GM08714 (cell line): ENCODE measurements around the gene OGFOD2.

Experiments
- H3K4me3 ChIP-seq: fragments of 200-500 bp; sonication (Bioruptor generic); 2 replicates; pipeline ENCODE4 v1.5.1; 2014; ENCODE audit warnings: mild to moderate bottlenecking, low read length, inconsistent platforms
- ZNF274 ChIP-seq: IDR thresholded peaks from 2 replicates; pipeline ENCODE4 v1.6.1; 2012; ENCODE audit warnings: mild to moderate bottlenecking, low read depth, low read length

The OGFOD2 gene

GRCh38 chr12:122994140-122994675 is 19.2 kb downstream of the OGFOD2 start:
- no peak for TF ChIP-seq ZNF274
- H3K4me3 ChIP-seq, result no peak overlapping the region

- TF ChIP-seq ZNF274, result no peak
- no peak overlapping the region for H3K4me3 ChIP-seq
These were observed 19.9 kb downstream of the OGFOD2 start for GRCh38 chr12:122994781-122995502.

- H3K4me3 ChIP-seq, result no peak overlapping the region
- no peak for TF ChIP-seq ZNF274
These were observed 20.6 kb downstream of the OGFOD2 start for GRCh38 chr12:122995503-122996187.

GRCh38 chr12:122996188-122996601 is 21.2 kb downstream of the OGFOD2 start:
- no peak for TF ChIP-seq ZNF274
- H3K4me3 ChIP-seq, result no peak overlapping the region

GRCh38 chr12:122996621-122997342 is 21.7 kb downstream of the OGFOD2 start:
- TF ChIP-seq ZNF274, result no peak
- no peak overlapping the region for H3K4me3 ChIP-seq

- no peak for TF ChIP-seq ZNF274
These were observed 22.6 kb downstream of the OGFOD2 start for GRCh38 chr12:122997343-122998250.

GRCh38 chr12:122998316-122998715 is 23.3 kb downstream of the OGFOD2 start:
- TF ChIP-seq ZNF274, result no peak
- H3K4me3 ChIP-seq, result no peak overlapping the region

More at GRCh38 chr12:122997343-122998250, 22.6 kb downstream of the OGFOD2 start:
- H3K4me3 ChIP-seq, result no peak overlapping the region

- TF ChIP-seq ZNF274, result no peak
- no peak overlapping the region for H3K4me3 ChIP-seq
These were observed 24.3 kb downstream of the OGFOD2 start for GRCh38 chr12:122999196-122999946.

GRCh38 chr12:122999986-123000420 is 25.0 kb downstream of the OGFOD2 start:
- H3K4me3 ChIP-seq, result no peak overlapping the region
- TF ChIP-seq ZNF274, result no peak

GRCh38 chr12:123000578-123000977 is 25.5 kb downstream of the OGFOD2 start:
- no peak overlapping the region for H3K4me3 ChIP-seq

GRCh38 chr12:123001464-123001863 is 26.4 kb downstream of the OGFOD2 start:
- H3K4me3 ChIP-seq, result no peak overlapping the region
- TF ChIP-seq ZNF274, result no peak

More at GRCh38 chr12:123000578-123000977, 25.5 kb downstream of the OGFOD2 start:
- no peak for TF ChIP-seq ZNF274

- no peak overlapping the region for H3K4me3 ChIP-seq
- no peak for TF ChIP-seq ZNF274
These were observed 28.2 kb downstream of the OGFOD2 start for GRCh38 chr12:123003257-123003656.

- H3K4me3 ChIP-seq, result no peak overlapping the region
- TF ChIP-seq ZNF274, result no peak
These were observed 29.2 kb downstream of the OGFOD2 start for GRCh38 chr12:123004287-123004686.
